HEK293T (cell line): ENCODE measurements around the gene PRKCE.
"Not testable (repeated sequence)": the region's sequence is repeated elsewhere in the genome, so short reads cannot be mapped to it uniquely, and the experiment has no call there.

Source experiments
- CTCF ChIA-PET: fragments of 350-600 bp; formaldehyde crosslinking; extraction: SDS; loops from one replicate; lab custom pipeline; 2021; ENCODE audit warnings: antibody characterized with exemption, inconsistent platforms; lab: Yijun Ruan, JAX
- POLR2A ChIA-PET: fragments of 350-600 bp; formaldehyde crosslinking; extraction: SDS; loops from one replicate; lab custom pipeline; 2020; ENCODE audit warnings: antibody characterized with exemption, inconsistent platforms; lab: Yijun Ruan, JAX
- DNase-seq: peaks from one replicate; pipeline ENCODE4 v3.0.0; 2012; ENCODE audit warnings: mixed read lengths; ENCODE audit errors: extremely low spot score
- ARNT ChIP-seq: fragments of 450-650 bp; IDR thresholded peaks from 2 replicates; pipeline ENCODE4 v1.6.1; 2017; ENCODE audit warnings: mild to moderate bottlenecking
- BHLHE40 ChIP-seq: fragments of 450-650 bp; IDR thresholded peaks from 2 replicates; pipeline ENCODE4 v1.6.1; 2016; ENCODE audit warnings: mild to moderate bottlenecking, moderate library complexity, borderline replicate concordance
- CTBP1 ChIP-seq: fragments of 450-650 bp; IDR thresholded peaks from 2 replicates; pipeline ENCODE4 v1.6.1; 2016; ENCODE audit warnings: borderline replicate concordance
- ELF4 ChIP-seq: fragments of 450-650 bp; IDR thresholded peaks from 2 replicates; pipeline ENCODE4 v1.6.1; 2017; ENCODE audit warnings: antibody characterized with exemption
- FOXA1 ChIP-seq: fragments of 450-650 bp; IDR thresholded peaks from 2 replicates; pipeline ENCODE4 v1.6.1; 2016; ENCODE audit warnings: mild to moderate bottlenecking
- FOXK2 ChIP-seq: fragments of 450-650 bp; IDR thresholded peaks from 2 replicates; pipeline ENCODE4 v1.6.1; 2016; ENCODE audit warnings: mild to moderate bottlenecking
- FOXM1 ChIP-seq: fragments of 450-650 bp; IDR thresholded peaks from 2 replicates; pipeline ENCODE4 v1.6.1; 2017; ENCODE audit warnings: mild to moderate bottlenecking, borderline replicate concordance
- HDGF ChIP-seq: fragments of 450-650 bp; IDR thresholded peaks from 2 replicates; pipeline ENCODE4 v1.6.1; 2017; ENCODE audit warnings: antibody characterized with exemption, borderline replicate concordance
- L3MBTL2 ChIP-seq: fragments of 450-650 bp; conservative IDR thresholded peaks from 2 replicates; pipeline ENCODE4 v1.6.1; 2016; ENCODE audit warnings: mild to moderate bottlenecking
- LEF1 ChIP-seq: fragments of 450-650 bp; IDR thresholded peaks from 2 replicates; pipeline ENCODE4 v1.6.1; 2017; ENCODE audit warnings: mild to moderate bottlenecking, borderline replicate concordance
- NFRKB ChIP-seq: fragments of 450-650 bp; IDR thresholded peaks from 2 replicates; pipeline ENCODE4 v1.6.1; 2016; ENCODE audit warnings: mild to moderate bottlenecking, moderate library complexity
- PKNOX1 ChIP-seq: fragments of 450-650 bp; IDR thresholded peaks from 2 replicates; pipeline ENCODE4 v1.6.1; 2016
- SP1 ChIP-seq: fragments of 450-650 bp; IDR thresholded peaks from 2 replicates; pipeline ENCODE4 v1.6.1; 2017
- SUZ12 ChIP-seq: fragments of 450-650 bp; IDR thresholded peaks from 2 replicates; pipeline ENCODE4 v1.6.1; 2016; ENCODE audit warnings: mild to moderate bottlenecking
- TARDBP ChIP-seq: fragments of 450-650 bp; IDR thresholded peaks from 2 replicates; pipeline ENCODE4 v1.6.1; 2016
- ZNF384 ChIP-seq: fragments of 450-650 bp; IDR thresholded peaks from 2 replicates; pipeline ENCODE4 v1.6.1; 2016

The PRKCE gene

GRCh38 chr2:46200100-46200690 is 548.7 kb downstream of the PRKCE start:
- POLR2A ChIA-PET, result no interaction called here

GRCh38 chr2:46200861-46201605 is 549.6 kb downstream of the PRKCE start:
- POLR2A ChIA-PET, result no interaction called here
- TF ChIP-seq SP1 (no peak), TARDBP (no peak), NFRKB (no peak), CTBP1 (no peak), LEF1 (no peak), ZNF384 (no peak), FOXM1 (no peak), FOXA1 (no peak), ELF4 (no peak), ARNT (no peak), HDGF (no peak), L3MBTL2 (no peak), BHLHE40 (no peak), FOXK2 (no peak), SUZ12 (no peak)
- no peak for DNase-seq
- CTCF ChIA-PET, result no interaction called here

More at GRCh38 chr2:46200100-46200690, 548.7 kb downstream of the PRKCE start:
- DNase-seq, result no peak
- CTCF ChIA-PET, result no interaction called here
- TF ChIP-seq SUZ12, result no peak
- no peak for TF ChIP-seq LEF1
- no peak for TF ChIP-seq FOXK2
- no peak for TF ChIP-seq FOXM1
- no peak for TF ChIP-seq HDGF
- TF ChIP-seq NFRKB, result no peak
- no peak for TF ChIP-seq ELF4
- no peak for TF ChIP-seq SP1
- TF ChIP-seq TARDBP, result no peak
- no peak for TF ChIP-seq ZNF384
- TF ChIP-seq BHLHE40, result no peak
- no peak for TF ChIP-seq PKNOX1
- no peak for TF ChIP-seq L3MBTL2
- TF ChIP-seq FOXA1, result no peak
- no peak for TF ChIP-seq ARNT
- no peak for TF ChIP-seq CTBP1

- POLR2A ChIA-PET, result no interaction called here
Observed at GRCh38 chr2:46202453-46202852, 551.0 kb downstream of the PRKCE start.

GRCh38 chr2:46202987-46203386 is 551.5 kb downstream of the PRKCE start:
- TF ChIP-seq SP1 (no peak), L3MBTL2 (no peak), LEF1 (no peak), SUZ12 (no peak), FOXM1 (no peak), ZNF384 (no peak), BHLHE40 (no peak)
- POLR2A ChIA-PET, result no interaction called here
- DNase-seq, result no peak
- CTCF ChIA-PET, result no interaction called here

More at GRCh38 chr2:46202453-46202852, 551.0 kb downstream of the PRKCE start:
- CTCF ChIA-PET, result no interaction called here
- TF ChIP-seq BHLHE40 (no peak), CTBP1 (no peak), ELF4 (no peak)
- DNase-seq, result no peak

- POLR2A ChIA-PET, CTCF ChIA-PET: not testable (repeated sequence)
Observed at GRCh38 chr2:46203636-46204035, 552.2 kb downstream of the PRKCE start.

GRCh38 chr2:46207591-46207990 is 556.1 kb downstream of the PRKCE start:
- TF ChIP-seq ELF4, result no peak
- TF ChIP-seq FOXM1, result no peak
- no peak for TF ChIP-seq CTBP1
- TF ChIP-seq PKNOX1, result no peak
- no peak for TF ChIP-seq BHLHE40
- no peak for TF ChIP-seq HDGF
- TF ChIP-seq ZNF384, result no peak
- no peak for TF ChIP-seq NFRKB
- no peak for TF ChIP-seq SP1
- TF ChIP-seq LEF1, result no peak
- TF ChIP-seq FOXA1, result no peak
- TF ChIP-seq SUZ12, result no peak
- no peak for TF ChIP-seq FOXK2
- no peak for TF ChIP-seq ARNT
- TF ChIP-seq TARDBP, result no peak
- no peak for TF ChIP-seq L3MBTL2
- CTCF ChIA-PET, result no interaction called here
- DNase-seq, result no peak
- POLR2A ChIA-PET, result no interaction called here

More at GRCh38 chr2:46203636-46204035, 552.2 kb downstream of the PRKCE start:
- DNase-seq, result not testable (repeated sequence)

GRCh38 chr2:46208766-46209165 is 557.3 kb downstream of the PRKCE start:
- POLR2A ChIA-PET, result no interaction called here
- CTCF ChIA-PET, result no interaction called here
- TF ChIP-seq L3MBTL2 (no peak), CTBP1 (no peak), BHLHE40 (no peak), ELF4 (no peak), ARNT (no peak)
- no peak for DNase-seq
